ENCODE measurements around the gene TPP1. TPM values are rescaled to one million over a fixed set of nuclear protein-coding genes. Genes with fewer than 3 reads are reported as not detected.

TPP1 gene
- total and polyA plus RNA-seq, 9 of the 15 experiments (the other 6 are each of a cell fraction or from before 2014, with no cell fraction given), result 7.5 to 75.8 (median 15.7) TPM

- TF ChIP-seq ZNF407 (IDR thresholded peaks at IDR 0.05; ENCODE audit: low read depth) (no peak), STAT5B (CRISPR knock-in tag; IDR thresholded peaks at IDR 0.05) (no peak), CBX2 (IDR thresholded peaks at IDR 0.05; ENCODE audit: insufficient read depth, low read length, poor library complexity, severe bottlenecking) (no peak), RBM14 (IDR thresholded peaks at IDR 0.05; ENCODE audit: borderline replicate concordance, insufficient read depth, low read depth, low read length) (no peak), SMARCE1 (IDR thresholded peaks at IDR 0.05) (peak; percentile 68), RUNX1 (IDR thresholded peaks at IDR 0.05; ENCODE audit: low read depth) (no peak), RFX7 (CRISPR knock-in tag; IDR thresholded peaks at IDR 0.05) (no peak), ZNF695 (CRISPR knock-in tag; IDR thresholded peaks at IDR 0.05) (no peak), ZNF609 (CRISPR knock-in tag; IDR thresholded peaks at IDR 0.05; ENCODE audit: borderline replicate concordance) (peak; percentile 96), CREB3L1 (IDR thresholded peaks at IDR 0.05; ENCODE audit: borderline replicate concordance, low read depth) (no peak; the same call in 1 of the 2 replicates)
Measured at GRCh38 chr11:6612213-6613041, 6.8 kb downstream of the TPP1 start, which contains the start of gene TAF10 (continued).

Measured in K562 (cell line).